ENCODE measurements around the gene SOCS3. TPM values are rescaled to one million over a fixed set of nuclear protein-coding genes. Genes with fewer than 3 reads are reported as not detected.

Gene SOCS3
- total RNA-seq, 1 experiment from 2014 or later = 11.3 TPM

GRCh38 chr17:78322858-78323455 is 36.9 kb downstream of the SOCS3 start:
- no peak overlapping the region for H3K4me3 ChIP-seq (ENCODE audit: low read depth, low read length)
- H3K9me3 Mint-ChIP-seq (ENCODE audit: unreplicated experiment) = no peaks in the 10 kb centered on the region
- BruUV-seq (replicated peaks) = no TSS peak
- no peaks in the 10 kb centered on the region for H3K36me3 Mint-ChIP-seq (ENCODE audit: insufficient read depth, unreplicated experiment)
- intact Hi-C loops (cut with micrococcal nuclease; ENCODE audit: unreplicated experiment) = no loop called here
- CTCF ChIA-PET = no interaction called here
- TF ChIP-seq, protein P1, sequence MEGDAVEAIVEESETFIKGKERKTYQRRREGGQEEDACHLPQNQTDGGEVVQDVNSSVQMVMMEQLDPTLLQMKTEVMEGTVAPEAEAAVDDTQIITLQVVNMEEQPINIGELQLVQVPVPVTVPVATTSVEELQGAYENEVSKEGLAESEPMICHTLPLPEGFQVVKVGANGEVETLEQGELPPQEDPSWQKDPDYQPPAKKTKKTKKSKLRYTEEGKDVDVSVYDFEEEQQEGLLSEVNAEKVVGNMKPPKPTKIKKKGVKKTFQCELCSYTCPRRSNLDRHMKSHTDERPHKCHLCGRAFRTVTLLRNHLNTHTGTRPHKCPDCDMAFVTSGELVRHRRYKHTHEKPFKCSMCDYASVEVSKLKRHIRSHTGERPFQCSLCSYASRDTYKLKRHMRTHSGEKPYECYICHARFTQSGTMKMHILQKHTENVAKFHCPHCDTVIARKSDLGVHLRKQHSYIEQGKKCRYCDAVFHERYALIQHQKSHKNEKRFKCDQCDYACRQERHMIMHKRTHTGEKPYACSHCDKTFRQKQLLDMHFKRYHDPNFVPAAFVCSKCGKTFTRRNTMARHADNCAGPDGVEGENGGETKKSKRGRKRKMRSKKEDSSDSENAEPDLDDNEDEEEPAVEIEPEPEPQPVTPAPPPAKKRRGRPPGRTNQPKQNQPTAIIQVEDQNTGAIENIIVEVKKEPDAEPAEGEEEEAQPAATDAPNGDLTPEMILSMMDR (IDR thresholded peaks at IDR 0.05; ENCODE audit: insufficient read depth in 1 of 2, low read depth in 1 of 2, low read length in 1 of 2, severe bottlenecking in 1 of 2, unreplicated experiment in 1 of 2) = no peak
- no peaks in the 10 kb centered on the region for H3K27me3 ChIP-seq (replicated peaks; ENCODE audit: control insufficient read depth, insufficient read depth, low read length)
- DNase-seq = no peak
- H3K36me3 ChIP-seq (ENCODE audit: control insufficient read depth, insufficient read depth, low read length) = no peaks in the 10 kb centered on the region
- no peaks in the 10 kb centered on the region for H3K4me1 Mint-ChIP-seq (ENCODE audit: low read depth, unreplicated experiment)
- POLR2A ChIA-PET = no interaction called here
- H3K9me3 ChIP-seq = no peaks in the 10 kb centered on the region
- H3K27me3 Mint-ChIP-seq (ENCODE audit: insufficient read depth, unreplicated experiment) = no peaks in the 10 kb centered on the region
- H3K4me3 Mint-ChIP-seq (ENCODE audit: unreplicated experiment) = no peak overlapping the region
- no peak overlapping the region for H3K27ac Mint-ChIP-seq (ENCODE audit: unreplicated experiment)
- peaks cover 10% of the 10 kb centered on the region for H3K4me1 ChIP-seq

GRCh38 chr17:78322327-78322857 is 37.5 kb downstream of the SOCS3 start:
- ChIA-PET CTCF (no interaction called here), POLR2A (no interaction called here)
- TF ChIP-seq, protein P1 (IDR thresholded peaks at IDR 0.05; ENCODE audit: insufficient read depth in 1 of 2, low read depth in 1 of 2, low read length in 1 of 2, severe bottlenecking in 1 of 2, unreplicated experiment in 1 of 2) = no peak
- H3K27me3 ChIP-seq (replicated peaks; ENCODE audit: control insufficient read depth, insufficient read depth, low read length) = no peaks in the 10 kb centered on the region
- H3K4me1 ChIP-seq = peaks cover 16% of the 10 kb centered on the region
- H3K4me3 ChIP-seq (ENCODE audit: low read depth, low read length) = no peak overlapping the region
- no peaks in the 10 kb centered on the region for H3K9me3 Mint-ChIP-seq (ENCODE audit: unreplicated experiment)
- H3K36me3 ChIP-seq (ENCODE audit: control insufficient read depth, insufficient read depth, low read length) = no peaks in the 10 kb centered on the region
- no peaks in the 10 kb centered on the region for H3K36me3 Mint-ChIP-seq (ENCODE audit: insufficient read depth, unreplicated experiment)
- H3K27ac Mint-ChIP-seq (ENCODE audit: unreplicated experiment) = no peak overlapping the region
- peaks cover 5% of the 10 kb centered on the region for H3K4me1 Mint-ChIP-seq (ENCODE audit: low read depth, unreplicated experiment)
- no peaks in the 10 kb centered on the region for H3K27me3 Mint-ChIP-seq (ENCODE audit: insufficient read depth, unreplicated experiment)
- no peak overlapping the region for H3K4me3 Mint-ChIP-seq (ENCODE audit: unreplicated experiment)
- no TSS peak for BruUV-seq (replicated peaks)
- H3K9me3 ChIP-seq = no peaks in the 10 kb centered on the region
- intact Hi-C loops (cut with micrococcal nuclease; ENCODE audit: unreplicated experiment) = no loop called here
- no peak for DNase-seq

- H3K27ac Mint-ChIP-seq (ENCODE audit: unreplicated experiment) = no peak overlapping the region
- H3K36me3 ChIP-seq (ENCODE audit: control insufficient read depth, insufficient read depth, low read length) = no peaks in the 10 kb centered on the region
- ChIA-PET CTCF (no interaction called here), POLR2A (no interaction called here)
- no peaks in the 10 kb centered on the region for H3K9me3 ChIP-seq
- H3K4me3 Mint-ChIP-seq (ENCODE audit: unreplicated experiment) = no peak overlapping the region
- no peaks in the 10 kb centered on the region for H3K36me3 Mint-ChIP-seq (ENCODE audit: insufficient read depth, unreplicated experiment)
- H3K27me3 Mint-ChIP-seq (ENCODE audit: insufficient read depth, unreplicated experiment) = no peaks in the 10 kb centered on the region
- intact Hi-C loops (cut with micrococcal nuclease; ENCODE audit: unreplicated experiment) = no loop called here
- no peaks in the 10 kb centered on the region for H3K27me3 ChIP-seq (replicated peaks; ENCODE audit: control insufficient read depth, insufficient read depth, low read length)
- H3K4me3 ChIP-seq (ENCODE audit: low read depth, low read length) = no peak overlapping the region
- H3K4me1 ChIP-seq = peaks cover 46% of the 10 kb centered on the region
- TF ChIP-seq, protein P1 (IDR thresholded peaks at IDR 0.05; ENCODE audit: insufficient read depth in 1 of 2, low read depth in 1 of 2, low read length in 1 of 2, severe bottlenecking in 1 of 2, unreplicated experiment in 1 of 2) = no peak
- no peak for DNase-seq
- BruUV-seq (replicated peaks) = no TSS peak
- no peaks in the 10 kb centered on the region for H3K9me3 Mint-ChIP-seq (ENCODE audit: unreplicated experiment)
- H3K4me1 Mint-ChIP-seq (ENCODE audit: low read depth, unreplicated experiment) = peaks cover 29% of the 10 kb centered on the region
Observed at GRCh38 chr17:78318843-78319242, 41.0 kb downstream of the SOCS3 start.

All from Caco-2 (cell line).